ENCODE results near the gene PDZD2. TPM values are rescaled to one million over a fixed set of nuclear protein-coding genes. Genes with fewer than 3 reads are reported as not detected.
"Not testable (repeated sequence)": the region's sequence is repeated elsewhere in the genome, so short reads cannot be mapped to it uniquely, and the experiment has no call there.

Gene PDZD2
- total RNA-seq, 1 experiment from 2014 or later, result 2.2 TPM

GRCh38 chr5:32076699-32077695, 438.1 kb downstream of the PDZD2 start:
- Histone ChIP-seq H3K27ac (ENCODE audit: low read depth, low read length, poor library complexity, severe bottlenecking) (no peak overlapping the region), H3K4me3 (ENCODE audit: low read depth, low read length, poor library complexity, severe bottlenecking) (no peak overlapping the region), H3K27me3 (replicated peaks; ENCODE audit: insufficient read depth, low read depth, low read length, poor library complexity) (no peaks in the 10 kb centered on the region), H3K9me3 (ENCODE audit: low read depth, low read length, poor library complexity, severe bottlenecking) (no peaks in the 10 kb centered on the region), H3K36me3 (ENCODE audit: insufficient read depth, low read length, poor library complexity, severe bottlenecking) (no peaks in the 10 kb centered on the region), H3K4me1 (ENCODE audit: insufficient read depth, low read length, poor library complexity, severe bottlenecking) (no peaks in the 10 kb centered on the region)
- BruUV-seq (replicated peaks), result no TSS peak
- peak; percentile 75 for DNase-seq (ENCODE audit: low spot score)
- intact Hi-C loops (cut with micrococcal nuclease; ENCODE audit: unreplicated experiment), result loop anchor here (1.0 kb wide), 3 partner anchors 148 to 252 kb away; no protein-coding TSS in a partner anchor
- TF ChIP-seq CTCF (conservative IDR thresholded peaks at IDR 0.05; ENCODE audit: low read depth, low read length) (peak; percentile 91), EZH2 (IDR thresholded peaks at IDR 0.05; ENCODE audit: borderline replicate concordance, low read depth, low read length, poor library complexity, severe bottlenecking) (no peak)
- ChIA-PET POLR2A (ENCODE audit: low non-redundant PET) (interaction anchor here (0.5 to 0.6 kb wide), 2 partner anchors 8 to 260 kb away, joined by 3 read pairs; no protein-coding TSS in a partner anchor), CTCF (interaction anchor here (0.5 to 1.1 kb wide), 11 partner anchors 16 to 545 kb away, joined by 3 to 16 read pairs (median 6); partner anchors contain the start of genes C5orf22 and DROSHA)

- H3K9me3 ChIP-seq (ENCODE audit: low read depth, low read length, poor library complexity, severe bottlenecking); H3K27me3 ChIP-seq (replicated peaks; ENCODE audit: insufficient read depth, low read depth, low read length, poor library complexity); DNase-seq (ENCODE audit: low spot score); H3K36me3 ChIP-seq (ENCODE audit: insufficient read depth, low read length, poor library complexity, severe bottlenecking); H3K27ac ChIP-seq (ENCODE audit: low read depth, low read length, poor library complexity, severe bottlenecking); H3K4me1 ChIP-seq (ENCODE audit: insufficient read depth, low read length, poor library complexity, severe bottlenecking); CTCF ChIA-PET; intact Hi-C loops (cut with micrococcal nuclease; ENCODE audit: unreplicated experiment); BruUV-seq (replicated peaks); POLR2A ChIA-PET (ENCODE audit: low non-redundant PET); H3K4me3 ChIP-seq (ENCODE audit: low read depth, low read length, poor library complexity, severe bottlenecking): not testable (repeated sequence)
These were observed 439.9 kb downstream of the PDZD2 start for GRCh38 chr5:32078855-32079254.

- POLR2A ChIA-PET (ENCODE audit: low non-redundant PET); H3K27ac ChIP-seq (ENCODE audit: low read depth, low read length, poor library complexity, severe bottlenecking); CTCF ChIA-PET; H3K36me3 ChIP-seq (ENCODE audit: insufficient read depth, low read length, poor library complexity, severe bottlenecking); H3K9me3 ChIP-seq (ENCODE audit: low read depth, low read length, poor library complexity, severe bottlenecking); H3K27me3 ChIP-seq (replicated peaks; ENCODE audit: insufficient read depth, low read depth, low read length, poor library complexity); H3K4me1 ChIP-seq (ENCODE audit: insufficient read depth, low read length, poor library complexity, severe bottlenecking); BruUV-seq (replicated peaks); DNase-seq (ENCODE audit: low spot score); intact Hi-C loops (cut with micrococcal nuclease; ENCODE audit: unreplicated experiment); H3K4me3 ChIP-seq (ENCODE audit: low read depth, low read length, poor library complexity, severe bottlenecking): not testable (repeated sequence)
These were observed 441.6 kb downstream of the PDZD2 start for GRCh38 chr5:32080565-32080964.

- POLR2A ChIA-PET (ENCODE audit: low non-redundant PET), result no interaction called here
These were observed 443.8 kb downstream of the PDZD2 start for GRCh38 chr5:32082701-32083100.

More at GRCh38 chr5:32082701-32083100, 443.8 kb downstream of the PDZD2 start:
- DNase-seq (ENCODE audit: low spot score), result no peak
- Histone ChIP-seq H3K27me3 (replicated peaks; ENCODE audit: insufficient read depth, low read depth, low read length, poor library complexity) (no peaks in the 10 kb centered on the region), H3K36me3 (ENCODE audit: insufficient read depth, low read length, poor library complexity, severe bottlenecking) (no peaks in the 10 kb centered on the region), H3K9me3 (ENCODE audit: low read depth, low read length, poor library complexity, severe bottlenecking) (no peaks in the 10 kb centered on the region), H3K4me3 (ENCODE audit: low read depth, low read length, poor library complexity, severe bottlenecking) (no peak overlapping the region), H3K27ac (ENCODE audit: low read depth, low read length, poor library complexity, severe bottlenecking) (no peak overlapping the region), H3K4me1 (ENCODE audit: insufficient read depth, low read length, poor library complexity, severe bottlenecking) (no peaks in the 10 kb centered on the region)
- BruUV-seq (replicated peaks), result no TSS peak
- CTCF ChIA-PET, result no interaction called here
- intact Hi-C loops (cut with micrococcal nuclease; ENCODE audit: unreplicated experiment), result no loop called here
- no peak for TF ChIP-seq EZH2 (IDR thresholded peaks at IDR 0.05; ENCODE audit: borderline replicate concordance, low read depth, low read length, poor library complexity, severe bottlenecking)
- TF ChIP-seq CTCF (conservative IDR thresholded peaks at IDR 0.05; ENCODE audit: low read depth, low read length), result no peak
